Bone marrow (tissue), 2 donors: ENCODE data around the gene KIF21A.

Source experiments
- DNase-seq, 2 donors: peaks; one replicate each; lab custom pipeline; 2025; lab: John Stamatoyannopoulos, UW

Gene KIF21A

DNA sequence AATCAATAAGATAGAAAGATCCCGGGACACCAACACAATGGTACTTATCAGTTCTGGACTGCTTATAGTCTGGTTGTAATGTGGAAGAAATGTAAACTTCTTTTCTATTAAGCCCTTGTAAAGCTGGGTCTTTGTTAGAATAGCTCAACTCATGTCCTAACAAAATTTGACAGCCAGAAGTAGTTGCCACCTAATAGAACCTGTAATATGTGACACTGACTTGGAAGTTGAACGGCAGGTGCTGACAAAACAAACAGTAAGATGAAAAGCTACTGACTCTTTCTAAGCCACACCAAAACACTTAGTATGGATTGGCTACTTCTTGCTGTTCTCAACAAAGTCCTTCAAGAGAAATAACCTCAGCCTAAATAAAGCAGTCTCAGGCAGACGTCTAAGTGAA lies 56.6 kb downstream of the KIF21A start:
- no peak for DNase-seq

DNA sequence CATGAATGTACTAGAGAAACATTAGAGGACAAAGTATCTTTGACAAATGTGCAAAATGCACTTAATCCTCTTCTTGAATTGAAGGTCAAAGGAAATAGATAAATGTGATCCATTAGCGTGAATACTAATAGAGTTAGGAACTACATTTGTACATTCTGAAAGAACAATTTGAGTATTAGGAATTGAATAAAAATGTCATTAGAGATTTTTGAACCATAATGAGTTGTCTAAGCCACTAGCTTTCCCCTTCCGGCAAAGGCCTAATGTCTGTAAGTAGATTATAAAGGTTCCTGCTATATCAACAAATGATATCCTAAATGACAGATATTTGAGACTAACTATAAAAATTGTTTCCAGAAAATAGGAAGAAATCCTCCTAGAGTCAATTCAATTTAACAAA lies 59.8 kb downstream of the KIF21A start:
- DNase-seq: no peak

DNA sequence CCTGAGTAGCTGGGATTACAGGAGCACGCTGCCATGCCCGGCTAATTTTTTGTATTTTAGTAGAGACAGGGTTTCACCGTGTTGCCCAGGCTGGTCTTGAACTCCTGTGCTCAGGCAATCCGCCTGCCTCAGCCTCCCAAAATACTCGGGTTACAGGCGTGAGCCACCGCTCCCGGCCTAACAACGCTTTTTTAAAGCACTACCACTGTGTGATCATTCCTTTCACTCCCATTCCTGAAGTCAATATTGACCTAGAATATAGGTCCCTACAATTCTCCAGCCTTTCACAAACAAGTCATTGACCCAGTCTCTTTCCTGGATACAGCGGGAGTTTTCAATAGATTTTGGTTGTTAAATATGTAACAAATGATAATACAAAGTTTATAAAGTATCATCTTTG lies 62.8 kb downstream of the KIF21A start:
- DNase-seq: no peak

DNA sequence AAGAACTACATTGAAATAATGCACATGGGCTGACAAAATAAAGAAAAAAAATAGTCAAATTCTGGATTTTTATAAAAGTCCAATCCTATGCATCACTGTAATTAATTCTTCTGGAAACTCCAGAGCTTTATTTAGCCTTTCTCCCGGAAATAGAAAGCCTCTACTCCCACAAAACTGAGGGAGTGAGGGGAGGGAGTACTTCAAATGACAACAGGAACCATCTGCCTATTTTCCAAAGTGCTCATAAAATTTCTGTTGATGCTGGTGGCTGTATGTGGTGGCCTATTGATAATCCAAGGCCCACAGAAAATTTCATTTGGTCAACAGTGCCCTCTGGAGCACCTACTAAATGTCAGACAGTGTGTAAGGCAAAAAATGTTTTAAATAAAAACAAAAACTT lies 64.6 kb downstream of the KIF21A start:
- DNase-seq: no peak

DNA sequence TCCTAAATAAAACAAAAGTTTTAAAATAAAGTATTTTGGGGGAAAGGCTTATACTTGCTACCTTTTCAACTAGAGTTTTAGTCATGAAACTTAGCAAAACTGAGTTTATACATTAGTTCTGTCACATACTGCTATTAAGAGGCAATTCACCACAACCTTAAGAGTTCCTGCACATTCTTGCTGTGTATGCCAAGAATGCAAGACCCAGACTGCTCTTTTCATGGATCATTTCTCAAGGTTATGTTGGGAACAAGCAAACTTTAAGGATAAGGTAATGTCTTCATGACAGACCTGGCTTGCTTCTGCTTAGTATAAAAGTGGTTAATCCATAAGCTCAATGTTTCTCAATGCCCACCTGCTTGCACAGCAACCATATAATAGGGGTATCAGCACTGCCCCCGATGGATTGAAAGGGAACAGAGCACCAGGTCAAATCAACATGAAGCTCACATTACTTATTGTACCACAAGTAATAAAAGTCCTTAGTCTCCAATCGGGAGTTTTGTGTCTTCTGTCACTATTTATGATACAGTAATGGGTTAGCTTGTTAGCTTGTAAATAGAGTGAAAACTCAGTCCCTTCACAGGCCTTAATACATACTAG lies 67.6 kb downstream of the KIF21A start:
- no peak for DNase-seq

DNA sequence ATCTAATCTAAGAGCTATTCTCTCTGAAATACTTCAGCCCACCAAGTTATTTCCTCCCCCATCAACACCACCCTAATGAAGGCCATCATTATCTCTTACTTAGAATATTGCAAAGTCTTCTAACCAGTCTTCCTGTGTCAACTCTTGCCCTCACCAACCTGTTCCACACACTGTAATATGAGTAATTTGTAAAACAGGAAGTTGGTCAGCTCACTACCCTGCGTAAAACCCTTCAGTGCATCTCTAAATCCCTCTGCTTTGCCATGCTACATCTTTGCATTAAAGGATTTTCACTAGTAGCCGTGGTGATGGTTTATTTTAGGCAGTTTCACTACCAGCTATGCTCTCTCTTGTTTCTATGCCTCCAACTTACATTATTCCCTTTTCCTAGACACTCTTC lies 70.0 kb downstream of the KIF21A start:
- no peak for DNase-seq

DNA sequence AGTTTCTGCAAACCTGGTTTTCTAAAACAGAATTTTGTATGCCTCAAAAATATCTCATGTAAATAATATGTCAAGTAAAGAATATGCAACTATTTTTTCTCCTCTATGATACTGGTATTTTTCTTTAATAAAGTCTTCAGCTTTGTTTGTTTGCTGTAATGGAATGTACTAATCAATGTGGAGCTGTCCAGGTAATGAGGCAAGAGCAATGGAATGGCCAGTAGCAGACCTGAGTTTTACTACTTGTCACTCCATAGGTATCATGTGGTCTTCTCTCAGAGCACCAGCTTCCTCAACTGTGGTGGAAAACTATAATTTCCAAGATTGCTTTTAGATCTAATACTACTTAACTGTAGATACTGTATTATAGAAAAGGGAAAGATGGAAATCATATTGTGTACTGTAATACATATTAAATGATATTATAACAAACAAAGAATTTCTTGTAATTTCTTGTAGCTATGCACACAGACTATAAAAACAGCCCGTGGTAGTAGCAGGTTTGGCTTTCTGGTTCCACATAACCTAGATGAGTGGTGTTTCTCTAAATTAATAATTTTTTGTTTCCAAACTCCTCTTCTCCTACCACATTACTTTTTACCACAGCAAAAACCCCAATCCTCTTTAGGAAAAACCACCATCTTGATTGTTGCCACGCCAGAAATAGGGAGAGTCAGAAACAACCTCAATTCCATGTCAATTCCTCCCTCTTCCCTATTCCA lies 70.6 kb downstream of the KIF21A start:
- no peak for DNase-seq

DNA sequence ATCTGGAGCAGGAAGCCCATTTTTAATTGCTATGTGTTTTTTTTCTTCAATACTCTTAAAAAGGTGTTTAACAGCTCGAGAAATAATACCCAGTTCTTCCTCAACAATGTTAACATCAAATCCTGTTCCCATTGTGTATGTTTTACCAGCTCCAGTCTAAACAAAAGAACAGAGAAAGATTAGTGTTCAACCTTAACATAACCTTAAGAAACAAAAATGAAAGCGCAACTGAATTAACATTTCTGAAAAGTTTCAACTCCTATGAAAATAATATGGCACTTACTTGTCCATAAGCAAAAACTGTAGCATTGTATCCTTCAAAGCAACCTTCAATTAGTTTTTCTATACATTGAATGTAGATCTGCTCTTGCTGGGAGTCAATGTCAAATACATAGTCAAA lies 73.2 kb downstream of the KIF21A start:
- no peak for DNase-seq

DNA sequence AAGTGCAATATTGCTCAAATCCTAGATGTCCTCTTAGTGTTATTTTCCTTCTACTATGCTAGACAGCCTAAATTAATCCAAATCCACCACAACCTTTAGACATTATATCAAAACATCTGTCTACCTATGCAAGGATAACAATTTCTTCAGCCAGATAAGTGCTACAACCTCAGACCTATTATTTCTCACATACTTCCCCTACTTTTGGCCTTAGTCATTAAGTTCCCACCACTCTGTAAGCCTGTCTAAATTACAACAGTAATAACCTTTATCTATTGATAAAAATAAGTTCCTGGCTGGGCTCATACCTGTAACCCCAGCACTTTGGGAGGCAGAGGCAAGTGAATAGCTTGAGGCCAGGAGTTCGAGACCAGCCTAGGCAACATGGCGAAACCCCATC lies 74.0 kb downstream of the KIF21A start:
- DNase-seq: no peak

DNA sequence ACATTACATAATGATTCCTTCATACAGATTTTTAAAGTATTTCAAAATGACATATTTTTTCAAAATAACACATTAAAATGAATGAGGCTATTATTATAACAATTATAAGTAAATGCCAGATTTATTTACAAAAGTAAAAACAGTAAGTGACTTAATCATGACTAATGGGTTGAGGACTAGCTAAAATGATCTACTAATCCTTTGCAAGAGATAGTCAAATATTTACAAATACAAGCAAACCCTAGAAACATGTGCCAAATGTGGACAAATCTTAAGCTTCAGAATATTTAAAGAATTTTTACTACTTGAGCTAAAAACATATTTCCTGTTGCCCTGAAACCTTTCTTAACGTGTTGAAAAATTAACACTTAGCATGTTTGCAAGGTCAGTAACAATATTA lies 74.8 kb downstream of the KIF21A start:
- no peak for DNase-seq

DNA sequence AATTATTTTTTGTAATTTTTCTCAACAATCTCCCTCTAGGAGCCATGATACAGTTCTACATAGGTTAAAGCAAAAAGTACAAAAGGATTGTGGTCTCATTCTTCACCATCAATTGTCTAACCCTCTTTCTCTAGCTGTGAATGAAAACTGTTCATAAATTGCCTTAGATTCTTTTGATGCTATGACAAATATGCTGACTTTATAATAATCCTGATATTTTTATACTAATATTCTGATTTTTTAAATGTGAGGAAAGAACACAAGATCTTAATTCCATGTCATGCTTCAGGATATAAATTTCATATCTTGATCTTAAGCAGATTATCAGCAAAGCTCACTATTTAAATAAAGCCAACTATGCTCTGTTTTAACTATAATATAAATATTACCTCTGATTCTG lies 75.4 kb downstream of the KIF21A start:
- DNase-seq: no peak

DNA sequence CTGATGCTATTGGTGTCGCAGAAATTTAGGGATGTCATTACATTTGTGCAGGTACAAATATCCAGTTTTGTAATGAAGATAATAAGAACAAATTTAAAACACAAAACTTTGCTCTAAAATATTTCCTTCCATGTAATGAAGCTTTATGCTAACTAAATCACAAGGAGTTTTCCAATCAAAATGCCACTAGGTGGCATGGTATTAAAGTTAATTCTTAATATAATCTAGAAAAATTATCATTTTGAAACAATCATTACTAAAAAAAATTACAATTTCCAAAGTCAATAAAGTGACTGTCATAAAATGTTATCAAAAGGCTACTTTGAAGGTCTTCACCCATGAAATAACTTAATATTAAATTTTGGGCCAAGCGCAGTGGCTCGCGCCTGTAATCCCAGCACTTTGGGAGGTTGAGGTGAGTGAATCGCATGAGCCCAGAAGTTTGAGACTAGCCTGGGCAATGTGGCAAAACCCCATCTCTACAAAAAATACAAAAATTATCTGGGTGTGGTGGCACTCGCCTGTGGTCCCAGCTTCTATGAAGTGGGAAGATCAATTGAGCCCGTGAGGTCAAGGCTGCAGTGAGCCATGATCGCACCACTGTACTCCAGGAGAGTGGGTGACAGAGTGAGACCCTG lies 77.4 kb downstream of the KIF21A start:
- DNase-seq: no peak

DNA sequence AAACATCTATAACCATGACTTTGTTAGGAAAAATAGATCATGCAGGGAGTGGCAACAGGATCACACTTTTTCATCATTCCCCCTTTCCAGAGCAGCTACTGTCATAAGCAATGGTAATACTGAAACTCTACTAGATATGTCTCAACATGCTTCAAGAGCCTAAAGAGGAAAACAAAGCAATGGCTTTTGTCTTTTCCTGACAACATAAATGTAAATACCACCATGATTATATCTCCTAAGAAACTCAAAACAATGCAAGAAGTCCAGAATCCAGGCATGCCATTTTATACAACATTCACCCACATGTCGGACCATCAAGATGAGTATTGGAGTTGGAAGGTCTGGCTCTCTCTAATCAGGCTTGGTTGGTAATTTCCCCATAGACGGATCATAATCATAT lies 78.7 kb downstream of the KIF21A start:
- DNase-seq: no peak

DNA sequence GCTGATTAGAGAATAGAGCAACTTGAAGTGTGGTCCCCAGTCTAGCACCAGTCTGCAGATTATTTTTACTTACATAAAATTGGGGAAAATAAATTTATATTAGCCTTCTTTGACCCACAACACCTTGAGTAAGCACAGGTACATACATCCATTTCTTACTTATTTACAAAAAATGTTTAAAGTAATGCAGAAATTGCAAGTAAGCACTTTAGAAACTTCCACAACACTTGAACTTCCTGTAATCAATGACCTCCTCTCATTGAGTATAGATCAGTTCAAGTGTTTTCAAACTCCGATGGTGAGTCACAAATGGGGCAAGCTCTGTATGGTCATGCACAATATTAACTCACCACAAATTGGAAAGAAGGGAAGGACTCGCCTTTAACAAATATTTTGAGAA lies 83.3 kb downstream of the KIF21A start:
- no peak for DNase-seq

DNA sequence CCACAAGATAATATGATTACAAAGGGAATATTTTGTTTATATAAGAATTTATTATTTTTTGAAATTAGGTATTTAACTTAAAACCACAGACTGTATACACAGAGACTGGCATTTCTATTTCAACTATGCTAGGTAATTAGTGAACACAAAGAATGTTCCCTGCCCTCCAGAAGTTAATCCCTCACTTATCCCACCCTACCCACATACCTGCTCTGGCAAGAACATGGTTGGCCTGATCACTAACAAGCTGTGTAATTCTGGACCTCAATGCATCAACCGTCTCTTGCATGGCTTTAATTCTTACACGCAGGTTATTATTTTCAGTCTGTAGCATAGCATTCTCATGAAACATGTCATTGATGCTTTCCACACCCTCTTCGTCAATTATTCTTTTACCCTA lies 85.9 kb downstream of the KIF21A start:
- DNase-seq: no peak

DNA sequence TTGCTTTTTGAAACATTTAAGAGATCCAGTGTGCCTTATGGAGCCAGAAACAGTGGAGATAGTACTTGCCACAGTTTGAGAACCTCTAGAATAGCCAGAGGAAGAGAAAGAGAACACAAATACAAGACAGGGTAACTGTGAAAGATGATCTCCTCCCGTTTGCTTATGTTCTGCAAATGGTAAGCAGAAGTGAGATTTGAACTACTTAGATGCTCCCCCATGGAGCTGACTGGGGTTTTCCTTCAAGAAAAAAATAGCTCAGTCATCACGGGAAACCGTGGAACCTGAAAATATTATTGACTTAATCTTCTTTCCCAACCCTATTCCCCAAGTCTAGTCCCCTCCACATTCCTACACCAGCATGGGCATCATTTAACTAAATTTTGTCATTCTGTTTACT lies 87.1 kb downstream of the KIF21A start:
- DNase-seq: no peak

DNA sequence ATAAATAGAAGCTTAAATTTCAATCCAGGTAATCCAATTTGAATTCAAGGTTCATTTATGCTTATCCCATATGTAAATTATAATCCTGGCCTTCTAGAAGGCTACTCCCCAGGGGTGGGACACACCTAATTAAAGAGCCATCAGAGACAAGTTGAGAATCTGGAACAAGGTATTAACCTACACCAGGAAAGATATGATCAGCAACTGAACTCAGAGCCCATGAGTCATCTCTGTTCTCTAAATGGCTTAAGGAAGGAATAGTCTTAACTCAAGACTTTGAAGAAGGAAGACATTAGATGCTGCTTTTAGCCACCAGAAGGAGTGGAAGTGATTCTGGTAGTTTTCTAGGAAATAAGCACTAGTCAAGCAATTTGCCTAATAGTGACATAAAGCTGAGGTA lies 88.0 kb downstream of the KIF21A start:
- no peak for DNase-seq

DNA sequence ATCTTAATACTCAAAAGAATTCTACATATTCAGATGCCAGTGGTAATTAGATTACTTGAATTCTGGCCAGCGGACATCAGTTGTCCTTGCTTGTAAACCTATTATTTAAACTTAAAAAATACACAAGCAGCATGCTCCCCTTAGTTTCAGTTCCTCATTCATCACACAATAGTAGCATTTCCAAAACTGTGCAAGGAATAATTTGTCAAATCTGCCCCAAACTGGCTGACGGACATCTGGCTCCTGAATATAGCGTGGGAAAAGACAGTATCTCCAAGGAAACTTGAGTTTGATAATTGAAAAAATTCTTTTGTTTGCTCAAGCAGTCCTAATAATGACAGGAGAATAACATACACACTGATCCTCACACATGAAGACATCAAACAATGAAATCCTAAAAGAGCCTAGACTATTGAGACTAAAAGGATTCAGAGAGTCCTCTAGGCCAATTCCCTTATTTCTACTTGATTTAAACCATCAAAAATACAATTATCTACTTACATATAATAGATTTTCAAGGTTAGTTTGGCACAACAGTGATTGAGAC lies 90.4 kb downstream of the KIF21A start:
- DNase-seq: no peak

DNA sequence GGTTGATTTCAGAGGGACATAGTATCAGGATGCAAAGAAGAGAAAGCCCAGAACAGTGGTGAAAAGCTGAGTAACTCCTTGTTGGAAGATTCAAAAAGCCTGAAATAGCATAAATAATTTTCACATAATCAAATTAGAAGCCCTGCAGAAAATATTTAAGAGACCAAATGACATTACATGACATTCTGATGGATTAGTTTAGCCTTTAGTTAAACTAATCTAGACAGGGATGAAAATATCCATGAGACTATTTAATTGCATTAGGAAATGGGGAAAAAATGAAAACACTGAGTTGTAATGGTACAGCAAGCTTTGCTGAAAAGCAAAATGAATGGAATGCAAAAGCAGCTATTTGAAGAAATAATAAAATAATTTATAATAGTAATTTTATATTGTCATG lies 91.8 kb downstream of the KIF21A start:
- DNase-seq: no peak

DNA sequence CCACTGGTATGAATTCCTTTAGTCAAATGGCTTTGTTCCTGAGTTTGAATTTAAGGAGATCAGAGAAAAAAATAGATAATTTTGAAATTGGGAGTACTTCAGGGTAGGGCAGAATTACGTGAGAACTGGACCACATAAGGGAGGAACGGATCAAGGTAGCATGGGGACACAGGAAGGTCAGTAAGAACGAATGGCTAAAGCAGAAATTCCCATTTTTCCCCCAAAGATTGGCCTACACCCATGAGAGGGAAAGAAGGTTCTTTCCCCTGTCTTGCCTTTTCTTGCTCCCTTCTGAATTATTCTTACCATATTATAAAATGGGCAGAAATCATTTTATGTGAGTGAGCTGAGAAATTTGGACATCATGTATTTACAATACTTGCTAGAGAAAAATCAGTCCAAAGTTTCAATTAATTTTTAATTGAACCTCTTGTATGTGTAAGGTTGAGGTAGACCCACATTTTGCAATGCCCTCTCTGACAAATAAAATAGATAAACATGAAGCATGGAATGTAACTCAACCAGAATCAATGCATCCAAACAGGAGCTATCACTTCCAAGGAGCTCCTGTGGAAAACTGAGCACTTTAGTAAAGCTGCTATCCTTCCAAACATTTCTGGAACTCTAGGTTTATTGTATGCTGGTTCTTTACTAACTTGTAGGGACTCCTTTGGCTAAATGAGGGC lies 93.8 kb downstream of the KIF21A start:
- no peak for DNase-seq

DNA sequence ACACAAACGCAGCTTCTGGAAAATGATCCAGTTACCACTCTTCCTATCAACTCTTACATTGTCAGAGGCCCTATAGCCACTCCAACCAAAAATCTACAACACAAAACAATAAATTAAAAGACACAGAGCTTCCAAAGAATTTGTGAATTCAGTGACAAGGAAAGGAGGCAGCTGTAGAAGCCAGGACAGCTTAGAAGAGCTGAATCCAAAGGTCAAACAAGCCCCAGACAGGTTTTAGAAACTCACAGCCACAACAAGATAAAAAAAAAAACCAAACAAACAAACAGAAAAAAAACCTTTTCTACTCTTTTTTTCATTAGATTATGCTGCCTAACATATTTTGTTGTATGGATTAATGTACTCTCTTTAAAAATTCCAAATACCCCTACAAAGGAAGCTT lies 94.4 kb downstream of the KIF21A start:
- no peak for DNase-seq

DNA sequence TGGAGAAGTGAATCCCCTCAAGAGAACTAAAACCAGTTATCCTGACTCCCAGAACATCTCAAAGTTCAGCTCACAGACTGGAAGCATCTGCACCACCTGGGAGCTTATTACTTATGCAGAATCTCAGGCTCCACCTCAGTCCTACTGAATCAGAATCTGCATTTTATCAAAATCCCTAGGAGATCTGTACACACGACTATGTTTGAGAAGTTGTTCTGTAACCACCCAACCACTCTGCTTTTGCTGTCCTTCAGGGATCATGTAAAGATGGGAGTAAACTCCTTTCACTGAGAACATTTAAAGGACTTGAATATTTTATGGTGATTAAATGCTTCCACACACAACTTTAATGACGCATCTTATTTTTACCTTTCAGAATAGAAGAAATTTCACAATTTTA lies 98.0 kb downstream of the KIF21A start:
- no peak for DNase-seq

DNA sequence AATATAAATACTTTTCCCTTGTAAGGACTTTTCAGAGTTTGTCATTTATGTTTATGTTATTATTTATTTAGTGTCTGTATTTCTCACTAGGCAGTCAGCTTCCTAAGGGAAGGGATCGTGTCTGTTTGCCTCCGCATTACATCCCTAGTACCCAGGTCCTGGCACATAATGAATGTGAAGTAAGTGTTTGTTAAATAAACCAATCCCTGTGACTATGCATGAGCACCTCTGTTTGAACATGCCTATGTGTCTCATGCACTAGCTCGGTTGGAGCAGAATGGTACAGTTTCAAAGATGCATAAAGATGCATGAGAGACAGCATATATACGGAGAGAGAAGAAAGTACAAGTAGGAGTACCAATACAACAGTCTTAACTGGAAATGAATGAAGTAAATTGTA lies 99.3 kb downstream of the KIF21A start:
- no peak for DNase-seq
